Hindlimb muscle (tissue), 1 donor: ENCODE results near the gene SLC6A9. TPM values are rescaled to one million over a fixed set of nuclear protein-coding genes. Genes with fewer than 3 reads are reported as not detected.

ENCODE experiments used
- DNase-seq: peaks from one replicate; pipeline ENCODE4 v3.0.0-alpha.2; 2013
- polyA plus RNA-seq: library from polyadenylated mRNA; unstranded; fragments of 120-200 nt; gene quantifications from one replicate; pipeline ENCODE4 v1.2.1, GENCODE V29; 2013; ENCODE audit not compliant: insufficient read length

The SLC6A9 gene
- polyA plus RNA-seq, 1 donor: 5.1 TPM

GRCh38 chr1:43981636-43982035 is 49.6 kb downstream of the SLC6A9 start:
- no peak for DNase-seq

DNA sequence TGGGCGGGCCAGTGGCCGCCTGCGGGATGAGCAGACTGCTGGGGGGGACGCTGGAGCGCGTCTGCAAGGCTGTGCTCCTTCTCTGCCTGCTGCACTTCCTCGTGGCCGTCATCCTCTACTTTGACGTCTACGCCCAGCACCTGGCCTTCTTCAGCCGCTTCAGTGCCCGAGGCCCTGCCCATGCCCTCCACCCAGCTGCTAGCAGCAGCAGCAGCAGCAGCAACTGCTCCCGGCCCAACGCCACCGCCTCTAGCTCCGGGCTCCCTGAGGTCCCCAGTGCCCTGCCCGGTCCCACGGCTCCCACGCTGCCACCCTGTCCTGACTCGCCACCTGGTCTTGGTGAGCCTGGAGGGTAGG is 50.1 kb downstream of the SLC6A9 start:
- no peak for DNase-seq

DNA sequence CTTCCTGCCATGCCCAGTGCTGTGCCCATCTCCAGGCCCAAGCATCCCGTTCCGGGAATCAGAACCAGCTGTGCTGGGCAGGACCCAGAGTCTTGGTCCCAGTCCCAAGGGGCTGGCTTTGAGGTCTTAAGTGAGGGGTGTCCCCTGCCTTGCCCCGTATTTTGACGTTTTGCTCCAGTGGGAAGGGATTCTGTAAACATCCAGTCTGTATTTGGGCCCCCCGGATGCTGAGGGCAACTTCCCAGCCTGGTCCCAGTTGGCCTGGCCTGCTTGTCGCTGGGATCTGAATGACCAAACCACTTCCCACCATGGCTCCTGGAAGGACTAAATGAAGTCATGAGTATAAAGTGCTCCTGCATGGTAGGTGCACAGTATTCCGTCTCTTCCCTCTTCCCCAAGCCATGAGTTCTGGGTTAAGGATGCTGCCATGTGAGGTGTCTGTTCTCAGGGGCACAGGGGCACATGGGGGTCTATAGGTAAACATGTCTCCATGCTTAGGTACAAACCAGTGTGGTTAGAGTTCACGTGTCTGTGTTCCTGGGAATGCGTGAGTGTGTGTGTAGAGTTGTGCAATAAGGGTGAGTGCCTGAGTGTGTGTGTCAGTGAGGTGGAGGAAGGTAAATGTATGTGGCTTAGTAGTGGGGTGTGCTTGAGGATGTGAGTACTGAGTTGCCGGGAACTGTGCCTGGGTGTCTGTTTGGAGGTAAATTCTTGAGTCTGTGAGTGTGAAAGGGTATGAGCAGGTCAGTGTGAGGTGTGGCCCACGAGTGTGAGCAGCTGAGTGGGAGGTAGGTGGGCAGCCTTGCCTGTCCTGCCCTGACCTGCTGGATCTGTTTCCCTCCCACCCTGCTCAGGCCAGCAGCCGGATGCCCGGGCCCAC is 50.8 kb downstream of the SLC6A9 start:
- DNase-seq: no peak

- peak; percentile 46 for DNase-seq
Measured at GRCh38 chr1:43979528-43980254, 51.6 kb downstream of the SLC6A9 start.

- DNase-seq: no peak
Measured at GRCh38 chr1:43979261-43979527, 52.1 kb downstream of the SLC6A9 start.

DNA sequence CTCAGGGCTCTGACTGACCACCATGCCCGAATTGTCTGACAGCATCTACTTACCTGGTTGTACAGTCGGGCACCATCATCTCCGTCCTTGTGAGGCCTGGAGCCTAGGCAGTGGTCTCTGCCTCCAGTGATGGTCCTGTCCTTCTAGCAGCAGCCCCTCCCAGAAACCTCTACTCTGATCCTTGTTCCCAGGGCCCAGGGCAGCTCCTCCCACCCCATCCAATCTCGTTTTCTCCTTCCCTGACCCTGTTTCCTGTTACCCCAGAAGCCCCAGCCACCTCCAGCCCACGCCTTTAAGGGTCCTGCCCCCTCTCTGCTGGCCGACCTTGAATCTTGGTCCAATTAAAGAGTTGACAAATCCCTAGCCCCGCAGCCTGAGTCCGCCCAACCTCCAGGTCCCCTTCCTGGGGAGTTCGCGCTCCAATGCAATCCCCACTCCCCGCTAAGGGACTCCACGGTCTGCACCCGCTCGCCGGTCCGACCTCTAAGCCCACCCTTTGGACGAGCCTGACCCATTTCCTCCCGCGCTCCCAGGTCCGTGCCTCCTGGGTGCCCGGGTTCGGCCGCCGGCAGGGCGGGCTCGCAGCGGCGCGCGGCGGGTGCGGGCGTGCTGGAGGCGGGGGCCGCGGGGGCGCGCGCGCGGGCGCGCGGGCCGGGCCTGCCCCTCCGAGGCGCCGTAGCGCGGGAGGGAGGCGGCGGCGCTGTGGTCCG is 52.6 kb downstream of the SLC6A9 start, which contains the start of gene B4GALT2:
B4GALT2 (plus strand) TSS at position 660 of the 710 bp plus-strand sequence. CDS start 1,951 bp downstream, outside the sequence.
- peak; percentile 63 for DNase-seq

DNA sequence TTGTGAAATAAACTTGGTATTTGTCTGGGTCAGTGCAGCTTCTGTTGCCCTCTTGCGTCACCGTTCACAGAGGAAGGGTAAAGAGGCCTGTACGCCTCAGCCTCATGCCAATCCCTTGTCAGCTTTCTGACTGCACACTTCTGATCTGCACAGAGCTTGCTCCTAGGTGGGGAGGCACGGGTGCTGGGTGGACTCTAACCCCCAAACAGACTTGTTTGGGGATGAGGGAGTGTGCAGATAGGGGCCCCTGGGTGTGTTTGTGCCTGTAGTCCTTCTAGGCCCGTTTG is 53.1 kb downstream of the SLC6A9 start:
- DNase-seq: no peak

- DNase-seq: no peak
Measured at GRCh38 chr1:43977376-43978263, 53.6 kb downstream of the SLC6A9 start.

DNA sequence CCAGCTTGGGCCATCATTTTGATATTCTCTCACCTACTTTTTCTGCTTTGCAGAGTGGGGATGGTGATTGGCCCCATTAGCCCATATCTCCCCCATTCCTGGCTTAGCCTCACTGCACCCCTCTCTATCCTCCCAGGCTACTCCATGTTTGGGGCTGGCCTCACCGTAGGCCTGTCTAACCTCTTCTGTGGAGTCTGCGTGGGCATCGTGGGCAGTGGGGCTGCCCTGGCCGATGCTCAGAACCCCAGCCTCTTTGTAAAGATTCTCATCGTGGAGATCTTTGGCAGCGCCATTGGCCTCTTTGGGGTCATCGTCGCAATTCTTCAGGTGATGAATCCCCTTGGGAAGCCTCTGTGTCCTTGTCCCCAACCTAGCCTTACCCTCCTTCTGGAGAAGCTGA is 54.4 kb downstream of the SLC6A9 start:
- no peak for DNase-seq

GRCh38 chr1:43976045-43976444 is 55.2 kb downstream of the SLC6A9 start:
- no peak for DNase-seq

DNA sequence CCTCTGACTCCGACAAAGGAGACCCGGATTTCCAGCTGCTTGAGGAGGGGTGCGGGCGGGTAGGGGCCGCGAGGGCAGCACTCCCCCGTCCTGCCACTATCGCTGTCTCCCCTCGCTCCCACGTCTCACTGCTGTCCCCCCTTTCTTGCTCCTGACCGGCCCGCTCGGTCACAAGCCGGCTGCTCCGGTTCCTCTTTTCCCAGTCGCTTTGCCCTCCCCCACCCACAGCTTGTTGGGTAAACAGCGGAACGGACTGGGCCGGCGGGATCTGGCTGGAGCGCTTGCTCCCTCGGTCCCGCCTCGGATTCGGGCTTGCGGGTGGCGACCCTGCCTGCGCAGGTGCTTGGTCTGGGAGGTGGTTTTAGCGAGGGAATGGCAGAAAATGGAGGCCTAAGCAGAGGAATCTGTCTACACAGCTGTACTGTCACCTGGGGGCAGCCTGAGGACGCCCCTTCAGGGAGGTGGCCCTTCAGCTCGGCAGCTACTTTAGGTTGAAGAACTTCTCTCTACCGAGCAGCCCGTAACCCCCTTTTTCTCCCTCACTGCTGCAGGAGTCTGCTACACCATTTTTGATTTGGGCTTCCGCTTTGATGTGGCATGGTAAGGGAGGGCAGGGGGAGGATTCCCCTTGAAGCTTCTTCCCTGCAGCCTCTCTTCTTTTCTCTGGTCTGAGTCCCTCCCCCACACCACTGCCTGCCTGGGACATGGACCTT is 55.9 kb downstream of the SLC6A9 start:
- DNase-seq: peak; percentile 39

GRCh38 chr1:43974443-43975248 is 56.6 kb downstream of the SLC6A9 start, which contains the start of gene ATP6V0B:
TSS of gene ATP6V0B (plus strand) at chr1:43974960. CDS start at chr1:43975041, 81 bp downstream.
- peak; percentile 95 for DNase-seq

GRCh38 chr1:43973981-43974442 is 57.2 kb downstream of the SLC6A9 start:
- no peak for DNase-seq

GRCh38 chr1:43971336-43971980 is 59.8 kb downstream of the SLC6A9 start:
- no peak for DNase-seq

DNA sequence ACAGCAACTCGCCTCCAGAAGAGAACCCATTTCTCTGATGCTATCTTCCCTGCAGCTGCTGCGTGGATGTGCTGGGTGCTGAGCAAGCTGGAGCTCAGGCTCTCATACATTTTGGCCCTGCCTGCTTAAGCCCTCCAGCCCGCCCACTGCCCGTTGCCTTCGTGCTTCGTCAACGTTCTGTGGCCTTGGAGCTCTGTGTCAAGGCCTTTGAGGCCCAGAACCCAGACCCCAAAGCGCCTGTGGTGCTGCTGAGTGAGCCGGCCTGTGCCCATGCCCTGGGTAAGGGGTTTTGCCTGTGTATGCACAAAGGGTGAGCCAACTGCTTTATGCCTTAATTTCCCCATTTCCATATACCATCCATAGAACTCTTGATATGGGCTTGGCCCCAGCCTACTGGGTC is 60.4 kb downstream of the SLC6A9 start:
- no peak for DNase-seq

DNA sequence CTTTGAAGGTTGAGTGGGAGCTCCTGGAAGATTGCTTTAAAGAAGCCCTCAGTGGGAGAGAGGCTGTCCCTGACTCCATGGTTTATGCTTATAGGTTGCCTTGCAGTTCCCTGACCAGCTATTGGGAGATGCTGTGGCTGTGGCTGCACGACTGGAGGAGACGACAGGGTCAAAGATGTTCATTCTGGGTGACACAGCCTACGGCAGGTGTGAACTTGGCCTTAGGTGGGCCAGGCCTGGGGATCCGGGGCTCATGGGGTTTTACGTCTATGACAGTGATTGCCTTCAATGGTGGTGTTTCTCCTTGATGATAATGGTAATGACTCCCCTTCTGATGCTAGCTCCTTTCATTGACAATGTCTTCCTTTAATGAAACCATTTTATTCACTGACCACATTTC is 60.8 kb downstream of the SLC6A9 start:
- DNase-seq: no peak

DNA sequence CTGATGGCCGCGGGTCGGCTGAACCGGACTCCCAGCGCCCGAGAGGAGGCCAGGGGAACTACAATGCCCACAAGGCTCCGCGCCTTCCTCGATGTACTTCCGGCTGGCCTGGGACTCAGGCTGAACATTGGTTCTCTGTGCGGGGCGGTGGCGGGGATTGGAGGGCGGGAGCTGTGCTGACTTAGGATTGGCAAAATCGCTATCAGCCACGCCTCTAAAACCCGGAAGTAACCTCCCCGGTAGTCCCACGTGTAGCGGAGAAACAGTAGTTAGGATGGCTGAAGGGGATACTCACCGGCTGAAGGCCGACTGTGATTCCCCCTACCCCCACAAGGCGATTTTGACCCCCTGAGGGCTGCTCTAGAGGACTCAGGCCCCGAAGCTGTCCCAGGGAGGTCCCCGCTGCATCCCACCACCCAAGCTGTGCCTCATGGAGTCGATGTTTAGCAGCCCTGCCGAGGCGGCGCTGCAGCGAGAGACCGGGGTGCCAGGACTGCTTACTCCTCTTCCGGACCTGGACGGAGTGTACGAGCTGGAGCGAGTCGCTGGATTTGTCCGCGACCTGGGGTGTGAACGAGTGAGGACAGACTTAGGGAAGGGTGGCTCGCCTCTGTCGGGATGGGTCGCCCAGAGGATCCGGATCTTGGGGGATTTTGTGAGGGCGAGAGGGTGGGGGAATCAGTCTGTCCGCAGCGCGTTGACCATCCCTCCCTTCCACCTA is 61.4 kb downstream of the SLC6A9 start, which contains the start of gene DPH2:
DPH2 (plus strand) TSS at position 265 of the 721 bp plus-strand sequence; CDS start at position 431, 166 bp downstream.
- DNase-seq: peak; percentile 96

- no peak for DNase-seq
Measured at GRCh38 chr1:43969416-43969745, 61.9 kb downstream of the SLC6A9 start.

GRCh38 chr1:43968348-43968948 is 62.8 kb downstream of the SLC6A9 start:
- DNase-seq: no peak
